ENCODE measurements around the gene SAV1.
"Not testable (repeated sequence)": the region's sequence is repeated elsewhere in the genome, so short reads cannot be mapped to it uniquely, and the experiment has no call there.

Gene SAV1

GRCh38 chr14:50667996-50668825 is at the start of gene SAV1:
SAV1 (minus strand) TSS chr14:50668306; CDS start chr14:50667967, 339 bp downstream.
- peak; percentile 65 for DNase-seq

DNA sequence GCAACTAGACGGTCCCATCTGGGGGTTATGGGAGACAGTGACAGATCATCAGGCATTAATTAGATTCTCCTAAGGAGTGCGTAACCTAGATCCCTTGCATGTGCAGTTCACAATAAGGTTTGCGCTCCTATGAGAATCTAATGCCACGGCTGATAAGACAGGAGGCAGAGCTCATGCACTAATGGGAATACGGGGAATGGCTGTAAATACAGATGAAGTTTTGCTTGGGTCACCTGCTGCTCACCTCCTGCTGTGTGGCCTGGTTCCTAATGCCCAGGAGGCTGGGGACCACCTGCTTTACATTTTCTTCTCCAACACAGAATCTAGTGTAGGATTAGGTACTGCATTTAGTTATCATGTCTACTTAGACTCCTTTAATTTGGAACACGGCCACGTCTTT is 49.7 kb upstream of the SAV1 start:
- no peak for DNase-seq

DNA sequence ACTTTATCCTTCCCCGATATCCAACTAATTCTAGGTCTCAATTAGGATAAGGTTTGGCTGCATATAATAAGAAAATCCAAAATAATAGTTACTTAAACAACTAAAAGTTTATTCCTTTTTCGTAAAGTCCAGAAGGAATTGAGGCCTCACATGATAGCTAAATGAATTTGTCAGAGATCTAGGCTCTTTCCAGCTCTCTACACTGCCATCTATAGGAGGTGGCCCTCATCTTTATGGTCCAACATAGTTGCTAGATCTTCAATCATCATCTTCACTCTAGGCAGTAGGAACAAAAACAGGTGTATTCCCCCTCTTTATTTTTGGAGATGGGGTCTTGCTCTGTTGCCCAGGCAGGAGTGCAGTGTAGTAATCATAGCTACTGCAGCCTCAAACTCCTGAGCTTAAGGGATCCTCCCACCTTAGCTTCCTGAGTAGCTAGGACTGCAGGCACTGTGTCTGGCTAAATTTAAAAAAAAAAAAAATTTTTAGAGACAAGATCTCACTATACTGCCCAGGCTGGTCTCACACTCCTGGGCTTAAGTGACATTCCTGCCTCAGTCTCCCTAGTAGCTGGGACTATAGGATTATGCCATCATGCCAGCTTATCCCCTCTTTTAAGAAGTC is 46.5 kb upstream of the SAV1 start:
- DNase-seq, result no peak

DNA sequence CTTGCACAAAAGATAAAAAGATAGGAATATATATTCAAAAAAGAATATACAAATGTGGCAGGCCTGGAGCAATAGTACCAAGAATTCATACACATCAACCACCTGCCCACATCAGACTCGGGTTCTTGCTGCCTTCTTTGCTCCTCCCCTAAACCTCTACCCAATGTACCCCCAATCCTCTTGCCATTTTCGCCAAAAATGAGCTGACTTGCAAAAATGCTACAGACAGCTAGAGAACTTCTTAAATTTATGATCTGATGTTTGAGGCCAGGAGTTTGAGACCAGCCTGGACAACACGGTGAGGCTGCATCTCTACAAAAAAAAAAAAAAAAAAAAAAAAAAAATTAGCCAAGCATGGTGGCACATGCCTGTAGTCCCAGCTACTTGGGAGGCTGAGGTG is 42.9 kb upstream of the SAV1 start:
- DNase-seq, result no peak

DNA sequence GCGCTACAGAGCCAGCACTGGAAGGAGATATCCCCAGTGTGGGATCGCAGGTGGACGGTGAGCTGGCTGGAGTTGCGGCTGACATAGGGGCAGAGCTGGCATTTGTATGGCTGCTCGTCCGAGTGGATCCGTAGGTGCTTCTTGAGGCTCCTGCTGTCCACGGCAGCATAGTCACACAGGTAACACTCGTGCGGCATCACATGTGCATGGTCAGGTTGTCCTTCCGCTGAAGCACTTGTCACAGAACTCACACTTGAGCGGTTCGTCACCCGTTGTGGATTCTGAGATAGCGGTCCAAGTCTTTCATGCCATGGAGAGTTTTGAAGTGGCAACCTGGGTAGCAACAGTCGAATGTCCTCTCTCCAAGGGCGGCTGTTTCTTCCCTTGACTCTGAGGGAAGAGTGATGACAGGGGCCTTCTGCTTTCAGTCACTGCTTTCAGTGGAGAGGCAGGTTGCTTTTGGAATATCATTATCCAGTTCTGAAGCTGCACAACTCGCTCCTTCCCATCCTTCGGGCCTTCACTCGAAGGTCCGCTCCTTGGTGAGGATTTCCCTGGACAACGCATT is 37.0 kb upstream of the SAV1 start:
- no peak for DNase-seq

GRCh38 chr14:50704454-50705010 is 36.4 kb upstream of the SAV1 start:
- no peak for DNase-seq

- no peak for DNase-seq
Measured at GRCh38 chr14:50697659-50698290, 29.7 kb upstream of the SAV1 start.

DNA sequence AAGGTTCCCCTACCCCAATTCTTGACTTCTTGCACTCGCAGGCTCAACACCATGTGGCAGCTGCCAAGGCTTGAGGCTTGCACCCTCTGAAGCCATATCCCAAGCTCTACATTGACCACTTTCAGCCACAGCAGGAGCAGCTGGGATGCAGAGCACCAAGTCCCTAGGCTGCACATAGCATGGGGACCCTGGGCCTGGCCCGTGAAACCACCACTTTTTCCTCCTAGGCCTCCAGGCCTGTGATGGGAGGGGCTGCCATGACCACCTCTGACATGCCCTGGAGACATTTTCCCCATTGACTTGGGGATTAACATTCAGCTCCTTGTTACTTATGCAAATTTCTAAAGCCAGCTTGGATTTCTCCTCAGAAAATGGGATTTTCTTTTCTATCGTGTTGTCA is 26.2 kb upstream of the SAV1 start:
- not testable (repeated sequence) for DNase-seq

DNA sequence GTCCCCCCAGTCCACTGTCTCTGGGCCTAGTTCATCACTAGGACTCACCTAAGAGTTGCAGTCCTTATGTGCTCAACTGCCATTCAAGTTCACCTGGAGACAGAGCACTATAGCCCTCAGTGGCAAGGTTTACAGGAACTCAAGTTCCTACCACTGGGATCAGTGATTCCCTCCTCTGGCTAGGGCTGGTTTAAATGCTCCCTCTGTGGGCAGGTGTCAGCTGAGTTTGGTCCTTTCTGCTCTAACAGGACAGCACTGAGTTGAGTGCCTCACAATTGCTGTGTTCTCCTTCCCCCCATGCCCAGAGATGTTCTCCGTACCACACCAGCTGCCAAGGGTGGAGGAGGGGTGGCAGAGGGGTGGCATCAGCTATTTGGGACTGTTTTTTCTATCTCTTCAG is 20.8 kb upstream of the SAV1 start:
- no peak for DNase-seq

DNA sequence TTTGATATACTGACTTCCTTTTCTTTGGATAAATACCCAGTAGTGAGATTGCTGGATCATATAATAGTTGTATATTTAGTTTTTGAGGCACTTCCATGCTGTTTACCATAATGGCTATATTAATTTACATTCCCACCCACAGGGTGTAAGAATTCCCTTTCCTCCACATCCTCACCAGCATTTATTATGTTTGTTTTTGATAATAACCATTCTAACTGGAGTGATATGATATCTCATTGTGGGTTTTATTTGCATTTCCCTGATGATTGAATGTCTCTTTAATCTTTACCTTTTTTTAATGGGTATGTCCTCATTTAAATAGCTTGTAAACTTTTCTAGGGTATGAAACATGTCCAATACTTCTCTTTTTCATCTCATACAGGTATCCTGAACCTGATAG is 11.6 kb upstream of the SAV1 start:
- DNase-seq, result no peak

DNA sequence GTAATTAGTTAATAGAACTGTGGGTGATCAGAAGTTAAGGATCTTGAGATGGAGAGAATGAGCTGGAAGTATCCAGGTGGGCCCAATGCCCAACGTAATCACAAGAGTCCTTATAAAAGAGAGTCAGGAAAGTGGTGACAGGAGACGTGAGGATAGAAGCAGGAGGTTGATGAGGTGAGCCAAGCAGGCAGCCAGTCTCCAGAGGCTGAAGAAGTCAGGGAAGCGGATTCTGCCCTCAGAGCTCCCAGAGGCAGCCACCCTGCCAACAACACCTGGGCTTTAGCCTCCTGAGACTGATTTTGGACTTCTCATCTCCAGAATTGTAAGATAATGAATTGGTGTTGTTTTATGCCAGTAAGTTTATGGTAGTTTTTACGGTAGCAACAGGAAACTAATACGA is 10.1 kb upstream of the SAV1 start:
- no peak for DNase-seq

DNA sequence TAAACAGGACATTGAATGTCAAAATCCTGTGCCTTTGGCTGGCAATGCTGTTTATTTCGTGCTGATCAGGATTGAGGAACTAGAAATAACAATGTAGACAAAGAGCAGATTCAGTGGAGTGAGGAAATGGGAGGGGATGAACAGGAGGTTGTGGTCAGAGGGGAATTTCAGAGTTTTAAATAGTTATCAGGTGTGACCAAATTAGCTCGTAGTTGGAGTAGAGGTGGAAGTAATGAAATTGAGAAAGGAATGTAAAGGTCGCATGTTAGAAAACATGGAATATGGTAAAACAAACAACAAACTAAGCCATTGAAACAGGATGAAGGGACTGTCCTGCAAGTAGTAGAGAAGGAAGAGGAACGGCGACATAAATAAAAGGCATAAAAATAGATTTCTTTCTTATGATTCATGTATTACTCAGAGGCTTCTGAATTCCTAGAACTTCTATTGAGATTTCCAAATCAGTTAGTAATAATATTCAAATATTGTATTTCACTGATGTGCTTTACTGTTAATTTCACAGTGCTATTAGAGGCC is 9.5 kb upstream of the SAV1 start:
- DNase-seq, result no peak

GRCh38 chr14:50676814-50677516 is 8.9 kb upstream of the SAV1 start:
- no peak for DNase-seq

GRCh38 chr14:50675597-50675996 is 7.5 kb upstream of the SAV1 start:
- DNase-seq, result no peak

- no peak for DNase-seq
Measured at GRCh38 chr14:50670866-50671256, 2.8 kb upstream of the SAV1 start.

DNA sequence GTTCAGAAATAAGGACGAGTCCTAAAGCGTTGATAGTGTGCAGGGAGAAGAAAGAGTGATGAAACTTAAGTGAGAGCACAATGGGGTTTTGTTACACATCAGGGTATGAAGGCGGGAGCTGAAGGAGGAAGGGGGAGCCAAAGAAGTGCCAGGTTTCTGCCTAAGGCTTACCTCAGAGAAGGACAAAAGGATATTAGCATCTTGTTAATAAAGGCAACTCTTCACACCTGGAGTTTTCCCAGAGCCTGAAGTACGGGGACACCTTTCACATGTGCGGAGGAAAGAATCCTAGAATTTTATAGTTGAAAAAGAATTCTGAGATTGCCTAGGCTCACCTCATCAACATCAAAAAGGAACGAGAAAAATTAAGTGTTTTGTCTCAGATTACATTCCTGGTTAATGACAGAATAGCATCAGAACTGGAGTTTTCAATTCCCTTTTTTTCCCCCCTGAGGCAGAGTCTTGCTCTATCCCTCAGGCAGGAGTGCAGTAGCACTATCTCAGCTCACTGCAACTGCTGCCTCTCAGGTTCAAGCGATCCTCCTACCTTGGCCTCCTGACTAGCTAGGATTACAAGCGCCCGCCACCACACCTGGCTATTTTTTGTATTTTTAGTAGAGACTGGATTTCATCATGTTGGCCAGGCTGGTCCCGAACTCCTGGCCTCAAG is 2.2 kb upstream of the SAV1 start:
- no peak for DNase-seq

DNA sequence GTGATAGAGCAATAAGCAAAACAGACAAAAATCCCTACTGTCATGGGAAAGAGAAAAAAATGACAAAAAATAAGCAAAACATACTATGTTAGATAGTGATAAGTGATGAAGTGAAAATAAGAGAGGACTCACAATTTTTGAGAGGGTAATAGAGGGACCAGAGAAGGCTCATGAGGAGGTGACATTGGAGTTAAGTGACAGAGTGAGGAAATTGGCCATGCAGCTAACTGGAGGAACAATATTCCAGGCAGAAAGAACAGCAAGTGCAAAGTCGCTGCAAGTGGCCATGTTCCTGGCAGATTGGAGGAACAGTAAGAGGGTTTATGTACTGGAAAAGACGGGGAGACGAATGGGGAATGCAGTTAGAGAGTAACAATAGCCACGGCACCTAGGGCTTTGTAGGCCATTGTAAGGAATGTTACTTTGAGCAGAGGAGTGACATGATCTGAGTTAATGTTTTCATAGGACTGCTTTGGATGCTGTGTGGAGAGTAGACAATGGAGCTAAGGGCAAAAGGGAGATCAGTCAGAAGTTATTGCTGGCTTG is 1.4 kb upstream of the SAV1 start:
- DNase-seq, result no peak

- no peak for DNase-seq
Measured at GRCh38 chr14:50668826-50669143, 679 bp upstream of the SAV1 start.

DNA sequence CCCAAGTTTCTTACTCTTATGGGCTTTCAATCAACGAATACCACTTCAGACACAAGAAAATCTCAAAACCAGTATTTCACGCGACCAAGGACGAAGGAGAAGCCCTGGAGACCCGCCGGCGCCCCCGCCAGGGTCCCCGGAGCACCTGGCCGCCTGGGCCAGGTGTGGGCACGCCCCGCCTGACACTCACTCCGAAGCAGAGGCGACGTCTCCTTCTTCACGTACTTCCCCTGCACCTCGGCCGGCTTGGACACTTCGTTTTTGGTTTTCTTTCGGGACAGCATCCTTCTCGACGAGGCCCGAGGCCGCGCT is 466 bp downstream of the SAV1 start:
- DNase-seq, result no peak

GRCh38 chr14:50666772-50667683 is 1.1 kb downstream of the SAV1 start:
- no peak for DNase-seq

DNA sequence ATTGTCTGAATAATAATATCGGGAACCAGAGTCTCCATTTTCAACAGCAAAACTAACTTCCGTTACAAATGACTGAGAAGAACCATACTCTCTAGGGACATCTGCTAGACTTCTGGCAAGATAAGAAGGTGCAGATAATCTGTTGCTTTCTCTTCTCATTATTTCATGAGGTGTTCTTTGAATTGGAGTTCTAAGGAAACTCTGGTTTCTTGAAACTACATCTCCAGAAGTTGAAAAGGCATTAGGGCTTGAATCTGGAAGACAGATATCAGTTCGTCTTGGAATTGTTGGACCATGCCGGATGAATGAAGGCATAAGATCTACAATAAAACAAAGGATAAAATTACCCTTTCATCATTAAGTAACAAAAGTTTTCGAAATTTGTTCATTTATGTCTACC is 2.8 kb downstream of the SAV1 start:
- DNase-seq, result not testable (repeated sequence)

Measured in DMS153 (cell line).